ENCODE results near the gene LIPA. TPM values are rescaled to one million over a fixed set of nuclear protein-coding genes. Genes with fewer than 3 reads are reported as not detected.

Gene LIPA
- total and polyA plus RNA-seq, 2 of the 4 experiments (the other 2 are of a cell fraction): 23.1 to 31.9 TPM

GRCh38 chr10:89202033-89202425, 49.5 kb downstream of the LIPA start:
- peak overlapping the region; percentile 64; the same call in 2 of the 3 replicates for H2BK15ac ChIP-seq (ENCODE audit: low read depth, low read length)
- H2BK20ac ChIP-seq (ENCODE audit: low read depth, low read length): peak overlapping the region; percentile 80
- no peaks in the 10 kb centered on the region for H3K36me3 ChIP-seq (ENCODE audit: control insufficient read depth, insufficient read depth, low read length)
- no peaks in the 10 kb centered on the region for H4K20me1 ChIP-seq (ENCODE audit: insufficient read depth, low read length)
- POLR2A ChIA-PET (ENCODE audit: unreplicated experiment): no interaction called here
- H3K9me3 ChIP-seq (ENCODE audit: control insufficient read depth, insufficient read depth, low read length): no peaks in the 10 kb centered on the region
- no peak overlapping the region for H3K9ac ChIP-seq (ENCODE audit: low read depth, low read length)
- ATAC-seq (ENCODE audit: low read depth): no peak
- peak overlapping the region; percentile 59 for H2BK120ac ChIP-seq (ENCODE audit: low read depth, low read length)
- H3K9me1 ChIP-seq (ENCODE audit: insufficient read depth, low read length): peaks cover 13% of the 10 kb centered on the region
- no peak overlapping the region for H2AK9ac ChIP-seq (replicated peaks; ENCODE audit: low read depth, low read length, poor library complexity)
- 0 out of 4 replicates have a peak overlapping the region, but pooled peaks of 1 of the 2 experiments have one; percentile 20 for H4K8ac ChIP-seq (ENCODE audit: low read depth in 2 of 2, low read length in 2 of 2)
- H3K56ac ChIP-seq (ENCODE audit: extremely low read depth, insufficient read depth, low read length): no peak overlapping the region
- peak overlapping the region; percentile 49 for H4K91ac ChIP-seq (ENCODE audit: insufficient read depth, low read depth, low read length)
- peak overlapping the region; percentile 99 for H3K18ac ChIP-seq (ENCODE audit: low read depth, low read length)
- WGBS, 2 experiments (ENCODE audit: extremely low coverage in 2 of 2, insufficient read length in 1 of 2): 82% methylated on average over 1 of the region's 2 CpGs; no CpG with 5 or more reads in 1 of the 2 experiments
- peak overlapping the region; percentile 76 for H4K5ac ChIP-seq (ENCODE audit: low read depth, low read length)
- H3K4me1 ChIP-seq (ENCODE audit: control insufficient read depth, insufficient read depth, low read length): peaks cover 23% of the 10 kb centered on the region
- peak overlapping the region; percentile 59; the same call in 1 of the 2 replicates for H3K4ac ChIP-seq (ENCODE audit: low read depth, low read length)
- H3K14ac ChIP-seq (replicated peaks; ENCODE audit: low read depth, low read length): peak overlapping the region; percentile 46; the same call in 1 of the 2 replicates
- H3K4me2 ChIP-seq (ENCODE audit: low read depth, low read length): peak overlapping the region; percentile 5; the same call in 1 of the 2 replicates
- intact Hi-C loops (cut with micrococcal nuclease) (loop anchor here (5.0 kb wide), 2 partner anchors 50 to 85 kb away; no protein-coding TSS in a partner anchor), dilution Hi-C loops (cut with HindIII; ENCODE audit: low sequenced_read_pairs, unreplicated experiment) (loop anchor here (25.0 kb wide), 1 partner anchor 190 kb away; no protein-coding TSS in a partner anchor), in situ Hi-C loops (cut with MboI; ENCODE audit: low sequenced_read_pairs) (no loop called here)
- no peak overlapping the region for H3K4me3 ChIP-seq (ENCODE audit: insufficient read depth, low read depth, low read length)
- H2BK5ac ChIP-seq (ENCODE audit: low read depth, low read length, poor library complexity, severe bottlenecking): no peak overlapping the region
- H3K27ac ChIP-seq (ENCODE audit: insufficient read depth, low read length): peak overlapping the region; percentile 24; the same call in 1 of the 2 replicates
- peak overlapping the region; percentile 27; the same call in 1 of the 2 replicates for H2AK5ac ChIP-seq (ENCODE audit: low read depth, low read length)
- CTCF ChIA-PET: no interaction called here
- TF ChIP-seq RFX5 (IDR thresholded peaks at IDR 0.05; ENCODE audit: low read depth, low read length): no peak
- TF ChIP-seq SMC3 (IDR thresholded peaks at IDR 0.05; ENCODE audit: low read depth, low read length): no peak
- BruUV-seq (replicated peaks): no TSS peak
- no peak overlapping the region for H2AFZ ChIP-seq (replicated peaks; ENCODE audit: low read length, poor library complexity)
- H3K27me3 ChIP-seq (ENCODE audit: control insufficient read depth, insufficient read depth, low read length): peaks cover 5% of the 10 kb centered on the region; the same call in 1 of the 2 replicates
- H3K79me1 ChIP-seq (ENCODE audit: low read depth in 1 of 2, low read length in 2 of 2): no peaks in the 10 kb centered on the region
- DNase-seq: no peak
- H3K23ac ChIP-seq (ENCODE audit: low read depth, low read length): no peak overlapping the region

All from IMR-90 (cell line).